Neural crest cell (in vitro differentiated cells): ENCODE results near the gene HACD1. TPM values are rescaled to one million over a fixed set of nuclear protein-coding genes. Genes with fewer than 3 reads are reported as not detected.

Experiments used
- DNase-seq: peaks from one replicate; pipeline ENCODE4 v3.0.0; 2021; ENCODE audit warnings: low read depth, mixed read lengths, low spot score
- H3K27ac Mint-ChIP-seq: one replicate; pipeline ENCODE4 v1.8.0; 2021; ENCODE audit warnings: mild to moderate bottlenecking, mixed read lengths; ENCODE audit not compliant: unreplicated experiment
- H3K27me3 Mint-ChIP-seq: 2 replicates; pipeline ENCODE4 v1.8.0; 2021; ENCODE audit warnings: low read depth, mild to moderate bottlenecking, mixed read lengths
- H3K36me3 Mint-ChIP-seq: 2 replicates; pipeline ENCODE4 v1.8.0; 2021; ENCODE audit warnings: low read depth, mild to moderate bottlenecking, mixed read lengths
- H3K4me1 Mint-ChIP-seq: 2 replicates; pipeline ENCODE4 v1.8.0; 2021; ENCODE audit warnings: mixed read lengths
- H3K4me3 Mint-ChIP-seq: one replicate; pipeline ENCODE4 v1.8.0; 2021; ENCODE audit warnings: mild to moderate bottlenecking, mixed read lengths
- H3K9me3 Mint-ChIP-seq: 2 replicates; pipeline ENCODE4 v1.8.0; 2021; ENCODE audit warnings: mixed read lengths
- CTCF ChIP-seq: fragments of 200-600 bp; sonication (generic); conservative IDR thresholded peaks from 2 replicates; pipeline ENCODE4 v1.5.0; 2021; ENCODE audit warnings: antibody characterized with exemption, mild to moderate bottlenecking
- total RNA-seq: library from RNA; stranded (reverse); gene quantifications from 2 replicates; pipeline ENCODE4 v1.2.1, GENCODE V29; 2021

HACD1 gene
- total RNA-seq, 1 donor from 2014 or later = 13.7 TPM

DNA sequence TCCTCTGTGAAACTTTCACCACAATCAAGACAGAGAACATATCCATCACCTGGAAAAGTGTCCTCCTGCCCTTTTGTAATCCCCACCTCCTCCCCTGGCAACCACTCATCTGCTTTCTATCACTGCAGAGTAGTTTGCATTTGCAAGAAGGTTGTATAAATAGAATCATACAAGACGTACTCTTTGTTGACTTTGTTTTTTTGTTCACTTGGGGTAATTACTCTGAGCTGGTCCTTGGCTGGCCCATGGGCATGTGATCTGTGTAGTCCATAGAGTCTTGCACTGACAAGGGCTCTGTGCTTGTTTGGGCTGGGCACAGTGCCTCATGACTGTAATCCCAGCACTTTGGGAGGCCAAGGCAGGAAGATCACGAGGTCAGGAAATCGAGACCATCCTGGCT lies 7.8 kb upstream of the HACD1 start:
- H3K27me3 Mint-ChIP-seq = peaks cover 27% of the 10 kb centered on the region
- H3K27ac Mint-ChIP-seq = no peak overlapping the region
- no peak overlapping the region for H3K4me3 Mint-ChIP-seq
- H3K36me3 Mint-ChIP-seq = no peaks in the 10 kb centered on the region
- H3K4me1 Mint-ChIP-seq = no peaks in the 10 kb centered on the region
- no peaks in the 10 kb centered on the region for H3K9me3 Mint-ChIP-seq
- no peak for DNase-seq
- no peak for TF ChIP-seq CTCF

DNA sequence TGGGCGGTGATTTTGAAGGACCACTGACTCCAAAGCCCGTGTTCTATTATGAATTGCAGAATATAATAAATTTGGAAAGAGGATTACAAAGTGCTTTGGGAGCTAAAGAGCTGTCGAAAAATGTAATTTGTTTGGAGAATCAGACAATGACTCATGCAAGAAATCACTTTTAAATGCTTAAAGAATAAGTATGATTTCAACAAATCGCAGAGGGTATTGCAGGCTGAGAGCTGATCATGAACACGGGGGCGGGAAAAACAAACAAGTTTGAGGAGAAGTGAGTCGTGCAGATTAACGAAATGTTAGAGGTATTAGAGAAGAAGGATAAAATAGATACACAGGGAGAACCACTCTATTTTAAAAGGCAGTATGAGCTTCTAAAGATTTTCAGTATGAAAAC lies 4.9 kb upstream of the HACD1 start:
- no peaks in the 10 kb centered on the region for H3K36me3 Mint-ChIP-seq
- H3K4me3 Mint-ChIP-seq = no peak overlapping the region
- peaks cover 5% of the 10 kb centered on the region for H3K4me1 Mint-ChIP-seq
- no peaks in the 10 kb centered on the region for H3K9me3 Mint-ChIP-seq
- no peak for DNase-seq
- TF ChIP-seq CTCF = no peak
- H3K27ac Mint-ChIP-seq = no peak overlapping the region
- peaks cover 44% of the 10 kb centered on the region for H3K27me3 Mint-ChIP-seq

GRCh38 chr10:17616403-17617030 lies 657 bp downstream of the HACD1 start:
- peak; percentile 50 for DNase-seq
- Mint-ChIP-seq H3K27ac (no peak overlapping the region), H3K36me3 (no peaks in the 10 kb centered on the region), H3K4me1 (peaks cover 5% of the 10 kb centered on the region), H3K4me3 (peak overlapping the region; percentile 82), H3K9me3 (no peaks in the 10 kb centered on the region), H3K27me3 (peaks cover 20% of the 10 kb centered on the region)
- TF ChIP-seq CTCF = no peak

GRCh38 chr10:17609523-17610079 lies 7.6 kb downstream of the HACD1 start:
- Mint-ChIP-seq H3K4me1 (peaks cover 6% of the 10 kb centered on the region), H3K36me3 (no peaks in the 10 kb centered on the region), H3K27ac (no peak overlapping the region), H3K9me3 (no peaks in the 10 kb centered on the region), H3K27me3 (no peaks in the 10 kb centered on the region), H3K4me3 (no peak overlapping the region)
- DNase-seq = no peak
- TF ChIP-seq CTCF = no peak

- no peaks in the 10 kb centered on the region for H3K27me3 Mint-ChIP-seq
- DNase-seq = no peak
- peak; percentile 90 for TF ChIP-seq CTCF
- H3K27ac Mint-ChIP-seq = no peak overlapping the region
- H3K36me3 Mint-ChIP-seq = no peaks in the 10 kb centered on the region
- peaks cover 6% of the 10 kb centered on the region for H3K4me1 Mint-ChIP-seq
- H3K9me3 Mint-ChIP-seq = no peaks in the 10 kb centered on the region
- no peak overlapping the region for H3K4me3 Mint-ChIP-seq
Measured at GRCh38 chr10:17607603-17608332, 9.4 kb downstream of the HACD1 start.
